Thyroid gland (tissue), 4 donors: Measurements from ENCODE around the gene KRTAP19-7. TPM values are rescaled to one million over a fixed set of nuclear protein-coding genes. Genes with fewer than 3 reads are reported as not detected.

Source experiments
- DNase-seq, 2 donors: peaks; one replicate each; pipeline ENCODE4 v3.0.0-alpha.2; 2019
- H3K27ac ChIP-seq, 3 donors: fragments of 200-600 bp; sonication (generic); 1 replicate in 2 of 3; 2 replicates in 1 of 3; pipeline ENCODE4 v1.5.1; 2016 to 2019; ENCODE audit warnings: mild to moderate bottlenecking in 1 of 3, moderate library complexity in 1 of 3
- H3K27me3 ChIP-seq: fragments of 200-600 bp; sonication (generic); one replicate; pipeline ENCODE4 v1.5.1; 2019
- H3K36me3 ChIP-seq, 2 donors: fragments of 200-600 bp; sonication (generic); one replicate each; pipeline ENCODE4 v1.5.1; 2016 to 2019
- H3K4me1 ChIP-seq, 2 donors: fragments of 200-600 bp; sonication (generic); one replicate each; pipeline ENCODE4 v1.5.1; 2017 to 2019
- H3K4me3 ChIP-seq, 3 donors: fragments of 200-600 bp; sonication (generic); replicated peaks in 1 of 3; 1 replicate in 2 of 3; 2 replicates in 1 of 3; pipeline ENCODE4 v1.5.1; 2016; ENCODE audit warnings: mild to moderate bottlenecking in 1 of 3
- H3K9me3 ChIP-seq: fragments of 200-600 bp; sonication (generic); one replicate; pipeline ENCODE4 v1.5.1; 2017
- CTCF ChIP-seq, 6 experiments: fragments of 200-600 bp in 3 of 6; fragments of 450-650 bp in 3 of 6; sonication (generic) in 3 of 6; IDR thresholded peaks; one replicate each; pipeline ENCODE4 v1.5.1; 2016 to 2019; ENCODE audit warnings: antibody characterized with exemption in 6 of 6, mild to moderate bottlenecking in 2 of 6, inconsistent platforms in 1 of 6, moderate library complexity in 1 of 6
- POLR2A ChIP-seq, 2 donors: fragments of 450-650 bp; IDR thresholded peaks; one replicate each; pipeline ENCODE4 v1.6.1; 2017; ENCODE audit warnings: antibody characterized with exemption in 2 of 2, mild to moderate bottlenecking in 2 of 2, moderate library complexity in 1 of 2
- WGBS, 2 donors: methylation state at CpG; one replicate each; pipeline ENCODE4 v1.1.5; 2017; 5-methylcytosine and 5-hydroxymethylcytosine counted together
- intact Hi-C: fragments of 100-400 bp; cut with DNase I; formaldehyde crosslinking; loops from one replicate; pipeline ENCODE4 v1.15.1; 2023
- total RNA-seq, 4 donors: library from RNA; depleted of rRNA; stranded (reverse); fragments of >200 nt; gene quantifications; one replicate each; pipeline ENCODE4 v1.2.3, GENCODE V29; 2016

Gene KRTAP19-7
- total RNA-seq, 4 donors from 2014 or later, result not detected

GRCh38 chr21:30590297-30590696 lies 29.2 kb upstream of the KRTAP19-7 start, which contains the start of gene KRTAP22-2:
TSS of gene KRTAP22-2 (minus strand) at chr21:30590397.
- intact Hi-C loops, result no loop called here
- H3K4me1 ChIP-seq, result no peaks in the 10 kb centered on the region
- no peak within 1 kb of the TSS for H3K27ac ChIP-seq
- H3K27me3 ChIP-seq, result no peaks in the 10 kb centered on the region
- H3K9me3 ChIP-seq, result no peaks in the 10 kb centered on the region
- no peak for TF ChIP-seq POLR2A (IDR thresholded peaks at IDR 0.05)
- TF ChIP-seq CTCF (IDR thresholded peaks at IDR 0.05), result no peak
- H3K4me3 ChIP-seq, result no peak within 1 kb of the TSS
- no peak for DNase-seq
- H3K36me3 ChIP-seq, result no peaks in the 10 kb centered on the region

- Histone ChIP-seq H3K4me1 (no peaks in the 10 kb centered on the region), H3K9me3 (no peaks in the 10 kb centered on the region), H3K27me3 (no peaks in the 10 kb centered on the region), H3K36me3 (no peaks in the 10 kb centered on the region), H3K27ac (no peak overlapping the region), H3K4me3 (no peak overlapping the region)
- no peak for TF ChIP-seq POLR2A (IDR thresholded peaks at IDR 0.05)
- TF ChIP-seq CTCF (IDR thresholded peaks at IDR 0.05), result no peak
- no peak for DNase-seq
- intact Hi-C loops, result no loop called here
- WGBS, 2 donors, result 70 to 79% methylated on average over 1 of the region's 1 CpG
Measured at GRCh38 chr21:30582870-30583269, 21.8 kb upstream of the KRTAP19-7 start.

- Histone ChIP-seq H3K36me3 (no peaks in the 10 kb centered on the region), H3K27ac (no peak overlapping the region), H3K27me3 (no peaks in the 10 kb centered on the region), H3K9me3 (no peaks in the 10 kb centered on the region), H3K4me3 (no peak overlapping the region), H3K4me1 (no peaks in the 10 kb centered on the region)
- intact Hi-C loops, result no loop called here
- DNase-seq, result peak in 1 of 2 donors; percentile 15
- 65 to 66% methylated on average over 3 of the region's 3 CpGs for WGBS, 2 donors
- TF ChIP-seq POLR2A (IDR thresholded peaks at IDR 0.05), result no peak
- no peak for TF ChIP-seq CTCF (IDR thresholded peaks at IDR 0.05)
Measured at GRCh38 chr21:30580132-30580531, 19.0 kb upstream of the KRTAP19-7 start.

- intact Hi-C loops, result no loop called here
- Histone ChIP-seq H3K27me3 (no peaks in the 10 kb centered on the region), H3K4me3 (no peak overlapping the region), H3K9me3 (no peaks in the 10 kb centered on the region), H3K27ac (no peak overlapping the region), H3K36me3 (no peaks in the 10 kb centered on the region), H3K4me1 (no peaks in the 10 kb centered on the region)
- WGBS, 2 donors, result 44 to 66% methylated on average over 1 of the region's 1 CpG
- TF ChIP-seq POLR2A (IDR thresholded peaks at IDR 0.05), result no peak
- no peak for TF ChIP-seq CTCF (IDR thresholded peaks at IDR 0.05)
- DNase-seq, result no peak
Measured at GRCh38 chr21:30579346-30579745, 18.2 kb upstream of the KRTAP19-7 start.

GRCh38 chr21:30577766-30578165 lies 16.7 kb upstream of the KRTAP19-7 start:
- no peaks in the 10 kb centered on the region for H3K36me3 ChIP-seq
- intact Hi-C loops, result no loop called here
- no peaks in the 10 kb centered on the region for H3K4me1 ChIP-seq
- H3K27me3 ChIP-seq, result no peaks in the 10 kb centered on the region
- no peak for DNase-seq
- no peak for TF ChIP-seq POLR2A (IDR thresholded peaks at IDR 0.05)
- no peak for TF ChIP-seq CTCF (IDR thresholded peaks at IDR 0.05)
- H3K9me3 ChIP-seq, result no peaks in the 10 kb centered on the region
- H3K27ac ChIP-seq, result no peak overlapping the region
- H3K4me3 ChIP-seq, result no peak overlapping the region
